Lower lobe of right lung (tissue), 2 donors: ENCODE data around the gene C7orf57. TPM values are rescaled to one million over a fixed set of nuclear protein-coding genes. Genes with fewer than 3 reads are reported as not detected.

ENCODE experiments used
- ATAC-seq, 2 donors: fragments of 200-7000 bp; cut with Tn5 transposase; one replicate each; pipeline ENCODE4 v1.9.1; 2020 to 2022; ENCODE audit warnings: mild to moderate bottlenecking in 2 of 2, moderate library complexity in 2 of 2
- DNase-seq: peaks from one replicate; pipeline ENCODE4 v3.0.0-alpha.2; 2020
- H3K27ac ChIP-seq: fragments of 200-600 bp; one replicate; pipeline ENCODE4 v1.8.0; 2022
- H3K27me3 ChIP-seq: fragments of 200-600 bp; one replicate; pipeline ENCODE4 v1.8.0; 2022; ENCODE audit warnings: low read depth
- H3K36me3 ChIP-seq: fragments of 200-600 bp; one replicate; pipeline ENCODE4 v1.8.0; 2022; ENCODE audit warnings: mild to moderate bottlenecking
- H3K4me1 ChIP-seq: fragments of 200-600 bp; one replicate; pipeline ENCODE4 v1.8.0; 2022
- H3K4me3 ChIP-seq: fragments of 200-600 bp; one replicate; pipeline ENCODE4 v1.8.0; 2022; ENCODE audit warnings: mild to moderate bottlenecking
- H3K9me3 ChIP-seq: fragments of 200-600 bp; one replicate; pipeline ENCODE4 v1.8.0; 2022
- intact Hi-C: fragments of 100-400 bp; cut with DNase I; formaldehyde crosslinking; loops from one replicate; pipeline ENCODE4 v1.11.0; 2022
- total RNA-seq: library from RNA; stranded (reverse); fragmentation: NEBNext Ultra II Directional; extraction: Animal tissue kit (Norgen Biotek cat#: 25700); gene quantifications from one replicate; pipeline ENCODE4 v1.2.1, GENCODE V29; 2021
- TF ChIP-seq, protein P1 (sequence below): fragments of 200-600 bp; IDR thresholded peaks from one replicate; pipeline ENCODE4 v1.8.0; 2022; ENCODE audit warnings: antibody characterized with exemption, mild to moderate bottlenecking
- donor health status: DM: no; HTN: yes; CAD: no; lungs with severe emphysema.

Gene C7orf57
- total RNA-seq, 1 donor from 2014 or later = 1.6 TPM

DNA sequence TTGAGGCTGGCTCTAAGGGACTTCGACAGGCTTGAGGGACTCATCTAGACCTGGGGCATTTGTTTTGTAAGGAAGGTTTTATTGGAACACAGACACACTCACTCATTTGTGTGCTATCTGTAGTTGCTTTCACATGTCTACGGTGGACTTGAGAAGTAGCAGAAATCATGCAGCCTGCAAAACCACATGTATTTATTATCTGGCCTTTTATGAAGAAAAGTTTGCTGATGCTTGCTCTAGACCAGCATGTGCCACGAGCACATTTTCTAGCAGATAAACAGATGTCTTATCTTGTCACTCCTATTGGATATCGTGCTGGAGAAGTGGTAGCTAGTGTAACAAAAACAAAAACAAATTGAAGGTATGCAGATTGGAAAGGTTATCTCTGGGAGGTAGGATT, 63.5 kb downstream of the C7orf57 start:
- no peak overlapping the region for H3K27ac ChIP-seq
- no peaks in the 10 kb centered on the region for H3K27me3 ChIP-seq
- H3K36me3 ChIP-seq = peaks cover 70% of the 10 kb centered on the region
- TF ChIP-seq, protein P1, sequence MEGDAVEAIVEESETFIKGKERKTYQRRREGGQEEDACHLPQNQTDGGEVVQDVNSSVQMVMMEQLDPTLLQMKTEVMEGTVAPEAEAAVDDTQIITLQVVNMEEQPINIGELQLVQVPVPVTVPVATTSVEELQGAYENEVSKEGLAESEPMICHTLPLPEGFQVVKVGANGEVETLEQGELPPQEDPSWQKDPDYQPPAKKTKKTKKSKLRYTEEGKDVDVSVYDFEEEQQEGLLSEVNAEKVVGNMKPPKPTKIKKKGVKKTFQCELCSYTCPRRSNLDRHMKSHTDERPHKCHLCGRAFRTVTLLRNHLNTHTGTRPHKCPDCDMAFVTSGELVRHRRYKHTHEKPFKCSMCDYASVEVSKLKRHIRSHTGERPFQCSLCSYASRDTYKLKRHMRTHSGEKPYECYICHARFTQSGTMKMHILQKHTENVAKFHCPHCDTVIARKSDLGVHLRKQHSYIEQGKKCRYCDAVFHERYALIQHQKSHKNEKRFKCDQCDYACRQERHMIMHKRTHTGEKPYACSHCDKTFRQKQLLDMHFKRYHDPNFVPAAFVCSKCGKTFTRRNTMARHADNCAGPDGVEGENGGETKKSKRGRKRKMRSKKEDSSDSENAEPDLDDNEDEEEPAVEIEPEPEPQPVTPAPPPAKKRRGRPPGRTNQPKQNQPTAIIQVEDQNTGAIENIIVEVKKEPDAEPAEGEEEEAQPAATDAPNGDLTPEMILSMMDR = no peak
- H3K9me3 ChIP-seq = no peaks in the 10 kb centered on the region
- H3K4me1 ChIP-seq = peaks cover 46% of the 10 kb centered on the region
- no peak overlapping the region for H3K4me3 ChIP-seq
- intact Hi-C loops = no loop called here
- no peak for ATAC-seq
- no peak for DNase-seq

DNA sequence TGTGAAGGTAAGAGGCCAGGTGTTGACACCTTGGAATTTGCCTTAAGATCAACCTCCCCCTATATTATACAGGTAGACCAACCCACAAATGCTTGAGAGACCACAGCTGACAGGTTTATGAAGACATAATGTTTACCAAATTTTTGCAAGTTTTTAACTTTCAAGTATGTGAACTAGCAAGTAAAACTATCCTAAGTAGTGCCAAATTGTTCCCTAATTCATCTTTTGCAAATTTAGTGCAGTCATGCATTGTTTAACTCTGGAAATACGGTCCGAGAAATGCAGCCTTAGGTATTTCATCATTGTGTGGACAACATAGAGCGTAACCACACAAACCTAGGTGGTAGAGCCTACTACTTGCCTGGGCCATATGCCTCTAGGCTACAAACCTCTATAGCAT, 64.4 kb downstream of the C7orf57 start:
- no peak for DNase-seq
- H3K4me1 ChIP-seq = peaks cover 37% of the 10 kb centered on the region
- TF ChIP-seq, protein P1 = no peak
- no peaks in the 10 kb centered on the region for H3K27me3 ChIP-seq
- H3K4me3 ChIP-seq = no peak overlapping the region
- peaks cover 70% of the 10 kb centered on the region for H3K36me3 ChIP-seq
- intact Hi-C loops = no loop called here
- no peak overlapping the region for H3K27ac ChIP-seq
- no peaks in the 10 kb centered on the region for H3K9me3 ChIP-seq
- no peak for ATAC-seq

DNA sequence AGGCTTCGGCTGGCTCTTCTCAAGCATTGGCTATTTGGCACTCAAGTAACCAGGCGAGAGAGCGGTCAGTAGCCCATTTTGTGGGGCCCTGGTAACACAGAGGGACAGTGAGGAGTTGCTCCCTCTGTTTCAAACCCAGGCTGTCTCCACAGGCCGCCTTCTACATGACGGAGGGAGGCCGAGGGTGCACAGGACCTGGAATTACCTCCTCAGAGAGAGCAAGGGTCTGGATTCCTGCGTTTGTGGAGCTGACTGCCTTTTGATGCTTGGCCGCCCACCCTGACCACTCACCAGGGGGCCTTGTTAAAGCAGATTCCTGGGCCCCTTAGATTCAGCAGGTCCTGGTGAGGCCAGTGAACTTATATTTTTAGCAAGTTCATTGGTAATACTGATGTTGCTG, 66.0 kb downstream of the C7orf57 start:
- Histone ChIP-seq H3K4me1 (peaks cover 22% of the 10 kb centered on the region), H3K27ac (no peak overlapping the region), H3K36me3 (peaks cover 76% of the 10 kb centered on the region), H3K4me3 (no peak overlapping the region), H3K9me3 (no peaks in the 10 kb centered on the region), H3K27me3 (no peaks in the 10 kb centered on the region)
- intact Hi-C loops = no loop called here
- ATAC-seq (no peak), DNase-seq (no peak)
- TF ChIP-seq, protein P1 = no peak

DNA sequence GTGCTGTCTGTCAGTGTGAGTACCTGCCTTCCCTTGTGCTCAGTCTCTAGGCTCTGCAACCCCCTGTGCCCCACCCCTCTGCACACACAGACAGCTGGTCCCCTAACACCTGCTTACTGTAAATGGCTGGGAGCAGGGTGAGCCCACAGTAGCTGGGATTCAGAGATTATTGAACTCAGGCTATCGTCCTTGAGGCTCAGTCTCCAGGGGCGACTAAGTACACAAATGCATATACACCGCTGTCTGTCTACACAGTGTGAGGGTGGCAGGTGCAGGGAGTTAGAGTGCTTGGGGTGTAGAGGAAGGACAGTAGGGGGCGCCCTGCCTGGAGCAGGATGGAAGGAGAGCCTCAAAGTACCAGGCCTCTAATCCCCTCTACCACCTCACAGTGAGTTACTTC, 66.6 kb downstream of the C7orf57 start:
- TF ChIP-seq, protein P1 = peak; percentile 25
- Histone ChIP-seq H3K4me3 (no peak overlapping the region), H3K27ac (no peak overlapping the region), H3K4me1 (peaks cover 19% of the 10 kb centered on the region), H3K27me3 (no peaks in the 10 kb centered on the region), H3K9me3 (no peaks in the 10 kb centered on the region), H3K36me3 (peaks cover 82% of the 10 kb centered on the region)
- peak in 1 of 2 donors; percentile 34 for ATAC-seq
- DNase-seq = no peak
- intact Hi-C loops = no loop called here

DNA sequence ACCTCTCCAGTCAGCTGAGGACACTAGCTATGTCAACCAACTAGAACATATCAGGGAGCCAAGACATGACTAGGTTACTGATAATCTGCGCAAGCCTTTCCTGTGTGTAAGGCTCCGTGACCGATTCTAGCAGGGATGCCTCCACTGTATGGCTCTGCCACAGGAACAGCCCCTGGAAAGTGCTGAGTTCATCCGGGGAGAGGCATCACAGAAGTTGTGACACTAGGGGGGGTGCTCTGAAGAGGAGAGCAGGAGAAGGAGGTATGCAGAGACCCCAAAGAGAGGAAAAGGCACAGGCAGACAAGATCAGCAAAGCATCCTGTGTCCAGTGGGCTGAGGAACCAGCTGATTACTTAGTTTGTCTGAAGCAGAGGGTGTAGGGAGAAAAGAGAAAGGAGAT, 67.2 kb downstream of the C7orf57 start:
- TF ChIP-seq, protein P1 = no peak
- no peak for ATAC-seq

DNA sequence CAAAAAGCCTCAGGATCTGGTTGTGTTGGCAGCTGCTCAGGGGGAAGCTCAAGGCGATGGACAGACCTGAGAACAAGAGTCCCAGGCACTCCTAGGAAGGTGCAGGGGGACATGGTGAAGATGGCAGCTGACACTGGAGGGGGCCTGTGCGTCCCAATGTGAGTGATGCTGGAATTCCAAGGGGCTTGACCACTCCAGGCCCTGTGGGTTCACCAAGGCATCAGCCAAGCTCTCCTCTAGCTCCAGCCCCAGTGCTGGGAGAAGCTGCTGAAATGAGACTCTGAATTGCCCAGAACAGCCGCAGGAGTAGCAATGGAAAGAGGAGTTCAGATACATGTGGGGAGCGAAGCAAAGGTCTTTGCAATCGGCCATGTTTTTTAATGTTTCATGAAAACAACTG, 69.7 kb downstream of the C7orf57 start:
- Histone ChIP-seq H3K4me3 (no peak overlapping the region), H3K4me1 (peaks cover 4% of the 10 kb centered on the region), H3K27ac (no peak overlapping the region), H3K36me3 (peaks cover 87% of the 10 kb centered on the region), H3K27me3 (no peaks in the 10 kb centered on the region), H3K9me3 (no peaks in the 10 kb centered on the region)
- TF ChIP-seq, protein P1 = no peak
- ATAC-seq (no peak), DNase-seq (no peak)
- intact Hi-C loops = no loop called here

More for the DNA sequence above, 67.2 kb downstream of the C7orf57 start:
- Histone ChIP-seq H3K27me3 (no peaks in the 10 kb centered on the region), H3K9me3 (no peaks in the 10 kb centered on the region), H3K36me3 (peaks cover 88% of the 10 kb centered on the region), H3K27ac (no peak overlapping the region), H3K4me3 (no peak overlapping the region), H3K4me1 (peaks cover 17% of the 10 kb centered on the region)
- intact Hi-C loops = no loop called here
- DNase-seq = no peak
